Large intestine (tissue), 3 donors: Measurements from ENCODE around the gene DOP1B. TPM values are rescaled to one million over a fixed set of nuclear protein-coding genes. Genes with fewer than 3 reads are reported as not detected.

ENCODE experiments used
- DNase-seq, 2 donors: peaks; one replicate each; pipeline versions ENCODE4 v3.0.0 to v3.0.0-alpha.2; 2013
- H3K27ac ChIP-seq: one replicate; pipeline ENCODE4 v1.5.1; 2013; ENCODE audit warnings: low read length
- H3K27me3 ChIP-seq: 2 replicates; pipeline ENCODE4 v1.6.1; 2013; ENCODE audit warnings: low read length; ENCODE audit not compliant: control insufficient read depth, insufficient read depth
- H3K36me3 ChIP-seq: 2 replicates; pipeline ENCODE4 v1.6.1; 2013; ENCODE audit warnings: low read length; ENCODE audit not compliant: control insufficient read depth, insufficient read depth
- H3K4me1 ChIP-seq: one replicate; pipeline ENCODE4 v1.6.1; 2013; ENCODE audit warnings: low read length; ENCODE audit not compliant: control insufficient read depth, insufficient read depth
- H3K4me3 ChIP-seq: one replicate; pipeline ENCODE4 v1.5.1; 2013; ENCODE audit warnings: low read length
- H3K9me3 ChIP-seq: one replicate; pipeline ENCODE4 v1.6.1; 2013; ENCODE audit warnings: mild to moderate bottlenecking, low read depth, low read length, moderate library complexity; ENCODE audit not compliant: control insufficient read depth
- WGBS: methylation state at CpG from one replicate; pipeline ENCODE4 v1.1.5; 2013; ENCODE audit warnings: low lambda C conversion rate; ENCODE audit not compliant: insufficient coverage; 5-methylcytosine and 5-hydroxymethylcytosine counted together
- polyA plus RNA-seq: library from polyadenylated mRNA; unstranded; fragments of 120-200 nt; gene quantifications from one replicate; pipeline ENCODE4 v1.2.1, GENCODE V29; 2013

Gene DOP1B
- polyA plus RNA-seq, 1 donor = 16.0 TPM

- peak overlapping the region; percentile 90 for H3K27ac ChIP-seq
- no CpG with 5 or more reads among the region's 10 CpGs for WGBS
- H3K4me1 ChIP-seq = peaks cover 32% of the 10 kb centered on the region
- H3K27me3 ChIP-seq = no peaks in the 10 kb centered on the region
- peak in 1 of 2 donors; percentile 56 for DNase-seq
- H3K36me3 ChIP-seq = peaks cover 2% of the 10 kb centered on the region
- H3K9me3 ChIP-seq = no peaks in the 10 kb centered on the region
- no peak overlapping the region for H3K4me3 ChIP-seq
Observed at GRCh38 chr21:36202726-36203602, 46.3 kb downstream of the DOP1B start.

- H3K27ac ChIP-seq = peak overlapping the region; percentile 90
- peak; percentile 68 to 80 for DNase-seq
Observed at GRCh38 chr21:36203603-36203889, 46.9 kb downstream of the DOP1B start.

GRCh38 chr21:36204980-36205379, 48.4 kb downstream of the DOP1B start:
- DNase-seq = no peak
- Histone ChIP-seq H3K36me3 (peaks cover 6% of the 10 kb centered on the region), H3K27me3 (no peaks in the 10 kb centered on the region), H3K9me3 (no peaks in the 10 kb centered on the region), H3K4me1 (peaks cover 26% of the 10 kb centered on the region), H3K27ac (peak overlapping the region; percentile 8), H3K4me3 (no peak overlapping the region)
- no CpG with 5 or more reads among the region's 6 CpGs for WGBS

More at GRCh38 chr21:36203603-36203889, 46.9 kb downstream of the DOP1B start:
- Histone ChIP-seq H3K9me3 (no peaks in the 10 kb centered on the region), H3K4me1 (peaks cover 32% of the 10 kb centered on the region), H3K4me3 (no peak overlapping the region), H3K27me3 (no peaks in the 10 kb centered on the region), H3K36me3 (peaks cover 2% of the 10 kb centered on the region)
- WGBS = 20% methylated on average over 1 of the region's 1 CpG

- 100% methylated on average over 3 of the region's 5 CpGs for WGBS
- Histone ChIP-seq H3K9me3 (no peaks in the 10 kb centered on the region), H3K36me3 (peaks cover 6% of the 10 kb centered on the region)
Observed at GRCh38 chr21:36205962-36206361, 49.3 kb downstream of the DOP1B start.

More at GRCh38 chr21:36205962-36206361, 49.3 kb downstream of the DOP1B start:
- DNase-seq = no peak
- Histone ChIP-seq H3K27ac (no peak overlapping the region), H3K4me1 (peaks cover 26% of the 10 kb centered on the region), H3K4me3 (no peak overlapping the region), H3K27me3 (no peaks in the 10 kb centered on the region)

Other genes with a start within 250 kb of the DOP1B start
- gene SETD4, start 96.3 kb upstream of the DOP1B start, polyA plus RNA-seq = 23.1 TPM
- gene CBR1, start 86.8 kb upstream of the DOP1B start, polyA plus RNA-seq = 82.6 TPM
- 2.4 TPM for gene CBR3, start 21.7 kb upstream of the DOP1B start, polyA plus RNA-seq
- gene MORC3, start 163.4 kb downstream of the DOP1B start, polyA plus RNA-seq = 28.7 TPM
- gene CHAF1B, start 228.6 kb downstream of the DOP1B start, polyA plus RNA-seq = 3.6 TPM